Stimulated activated naive CD8-positive, alpha-beta T cell treated with anti-CD3 and anti-CD28 coated beads, Interleukin-15, Interleukin-2, amounts not matched to agents 100 ng/mL and 50 ng/mL, for 24 hours (primary cell): ENCODE measurements around the gene GALK2.
A peak's percentile ranks its signal among the peaks of the same experiment; 100 is the strongest.

Experiments used
- H3K27ac Mint-ChIP-seq: one replicate; pipeline ENCODE4 v1.8.0; 2021; ENCODE audit warnings: mild to moderate bottlenecking, mixed read lengths
- H3K27me3 Mint-ChIP-seq: one replicate; pipeline ENCODE4 v1.8.0; 2021; ENCODE audit warnings: mixed read lengths
- H3K36me3 Mint-ChIP-seq: one replicate; pipeline ENCODE4 v1.8.0; 2021; ENCODE audit warnings: low read depth, mixed read lengths
- H3K4me1 Mint-ChIP-seq: one replicate; pipeline ENCODE4 v1.8.0; 2021; ENCODE audit warnings: low read depth, mixed read lengths
- H3K4me3 Mint-ChIP-seq: one replicate; pipeline ENCODE4 v1.8.0; 2021; ENCODE audit warnings: mild to moderate bottlenecking, mixed read lengths
- H3K9me3 Mint-ChIP-seq: one replicate; pipeline ENCODE4 v1.8.0; 2021; ENCODE audit warnings: mixed read lengths

Gene GALK2

DNA sequence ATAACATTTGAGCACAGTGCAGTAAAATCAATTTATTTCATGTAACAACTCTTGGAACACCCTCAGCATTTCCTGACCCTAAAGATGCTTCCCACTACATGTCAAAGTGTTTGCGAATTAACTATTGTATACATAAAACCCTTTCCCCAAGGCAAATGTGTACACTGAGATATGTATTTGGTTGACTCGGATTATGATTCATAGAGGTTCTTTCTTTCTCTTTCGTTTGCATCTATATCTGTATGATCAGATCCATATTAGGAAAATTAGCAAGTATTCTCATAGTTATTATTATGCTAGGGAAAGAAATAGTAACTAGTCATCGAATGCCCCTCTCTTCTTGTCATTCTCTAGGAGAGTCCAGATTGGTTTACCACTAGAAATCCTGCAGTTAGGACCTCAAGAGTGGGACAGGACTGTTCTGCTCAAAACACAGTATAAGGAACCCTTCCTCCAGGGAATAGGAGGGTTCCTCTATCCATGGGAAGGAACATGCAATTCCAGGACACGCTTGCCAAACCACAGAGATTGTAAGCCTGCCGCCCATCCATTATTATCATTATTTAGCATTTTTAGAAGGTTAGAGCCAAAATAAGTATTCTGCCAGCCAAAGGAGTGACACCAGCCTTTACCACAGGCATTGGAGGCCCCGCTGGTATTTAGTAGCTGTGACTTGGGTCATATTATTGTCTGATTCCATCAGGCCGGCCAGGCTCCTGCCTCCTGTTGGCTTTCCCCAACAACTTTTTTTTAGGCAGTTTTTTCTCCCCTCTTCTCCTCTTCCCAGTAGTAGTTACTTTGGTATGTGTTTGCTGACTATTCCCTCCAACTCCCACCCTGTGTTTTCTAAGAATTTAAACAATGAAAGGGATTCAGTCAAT is 100.7 kb downstream of the GALK2 start:
- H3K9me3 Mint-ChIP-seq = no peaks in the 10 kb centered on the region
- H3K27ac Mint-ChIP-seq = no peak overlapping the region
- H3K4me1 Mint-ChIP-seq = peaks cover 6% of the 10 kb centered on the region
- no peak overlapping the region for H3K4me3 Mint-ChIP-seq
- H3K36me3 Mint-ChIP-seq = peaks cover 22% of the 10 kb centered on the region
- H3K27me3 Mint-ChIP-seq = no peaks in the 10 kb centered on the region

DNA sequence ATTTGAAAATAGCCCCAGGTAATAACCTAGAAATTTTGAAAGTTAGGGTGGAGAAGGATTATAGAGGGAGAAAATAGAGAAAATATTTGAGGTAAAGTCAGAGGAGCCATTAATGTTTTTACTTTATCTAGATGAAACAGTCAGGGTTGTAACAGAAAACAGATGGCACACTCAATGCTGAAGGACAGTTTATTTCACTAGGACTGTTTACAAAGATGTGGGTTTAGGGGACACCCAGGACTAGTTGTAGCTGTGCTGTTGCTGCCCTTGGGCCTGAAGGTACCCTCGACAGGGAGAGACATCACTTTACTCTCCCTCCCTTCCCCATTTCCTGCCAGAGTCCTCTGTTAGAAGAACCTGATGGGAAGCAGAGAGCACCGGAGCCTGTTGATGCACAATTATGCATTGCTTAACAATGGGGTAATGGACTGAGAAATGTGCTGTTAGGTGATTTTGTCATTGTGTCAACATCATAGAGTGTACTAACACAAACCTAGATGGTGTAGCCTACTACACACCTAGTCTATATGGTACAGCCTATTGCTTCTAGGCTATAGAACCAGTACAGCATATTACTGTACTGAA is 103.8 kb downstream of the GALK2 start:
- Mint-ChIP-seq H3K4me3 (no peak overlapping the region), H3K36me3 (peaks cover 10% of the 10 kb centered on the region), H3K9me3 (no peaks in the 10 kb centered on the region), H3K27me3 (no peaks in the 10 kb centered on the region), H3K27ac (no peak overlapping the region), H3K4me1 (peaks cover 6% of the 10 kb centered on the region)

DNA sequence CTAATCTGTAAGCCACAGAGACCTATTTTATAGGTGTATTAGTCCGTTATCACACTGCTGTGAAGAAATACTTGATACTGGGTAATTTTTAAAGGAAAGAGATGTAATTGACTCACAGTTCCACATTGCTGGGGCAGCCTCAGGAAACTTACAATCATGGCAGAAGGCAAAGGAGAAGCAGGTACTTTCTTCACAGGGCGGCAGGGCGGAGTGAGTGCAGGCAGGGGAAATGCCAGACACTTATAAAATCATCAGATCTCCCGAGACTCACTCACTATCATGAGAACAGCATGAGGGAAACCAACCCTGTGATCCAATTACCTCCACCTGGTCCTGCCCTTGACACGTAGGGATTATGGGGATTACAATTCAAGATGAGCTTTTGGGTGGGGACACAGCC is 108.7 kb downstream of the GALK2 start:
- Mint-ChIP-seq H3K9me3 (no peaks in the 10 kb centered on the region), H3K4me3 (no peak overlapping the region), H3K36me3 (peaks cover 34% of the 10 kb centered on the region), H3K4me1 (no peaks in the 10 kb centered on the region), H3K27me3 (no peaks in the 10 kb centered on the region), H3K27ac (no peak overlapping the region)

DNA sequence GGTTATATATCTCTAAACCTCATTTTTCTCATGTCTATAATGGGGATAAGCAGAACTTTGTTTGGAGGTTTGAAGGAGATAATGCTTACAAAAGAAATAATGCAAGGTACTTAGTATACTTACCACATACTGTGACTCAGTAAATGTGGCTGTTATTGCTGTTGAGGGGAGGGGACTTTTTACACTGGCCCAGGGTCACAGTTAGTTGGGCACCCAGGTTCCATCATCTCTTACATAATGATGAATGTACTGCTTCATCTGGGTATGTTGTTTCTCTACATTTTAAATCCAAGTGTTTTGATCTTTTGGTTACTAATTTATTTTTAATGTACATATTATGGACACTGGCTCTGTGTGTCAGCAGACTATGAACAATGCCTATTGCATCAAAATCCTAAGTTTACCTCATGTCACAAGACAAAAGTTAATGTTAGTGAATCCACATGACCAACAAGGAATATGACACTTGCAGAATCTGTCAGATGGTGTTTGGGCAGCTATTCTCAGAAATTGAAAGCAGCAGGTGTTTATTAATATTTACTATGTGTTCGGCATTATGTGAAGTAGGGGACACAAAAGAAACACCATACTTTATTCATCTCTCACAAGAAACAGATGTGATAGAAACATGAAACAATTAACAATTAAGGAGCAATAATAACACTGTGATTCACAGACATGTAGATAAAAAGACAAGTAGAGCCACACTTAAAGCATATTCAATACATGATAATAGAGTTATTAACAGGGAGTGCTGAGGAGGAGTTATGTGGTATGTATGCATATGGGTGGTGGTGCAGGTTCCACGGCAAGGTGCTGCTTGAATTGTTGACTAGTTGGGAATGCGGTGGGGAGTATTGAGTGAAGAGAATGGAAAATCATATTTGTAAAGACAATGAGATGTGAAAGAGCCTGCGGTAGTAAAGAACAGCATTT is 109.7 kb downstream of the GALK2 start:
- Mint-ChIP-seq H3K27ac (no peak overlapping the region), H3K36me3 (peaks cover 44% of the 10 kb centered on the region), H3K4me3 (no peak overlapping the region), H3K4me1 (no peaks in the 10 kb centered on the region), H3K27me3 (no peaks in the 10 kb centered on the region), H3K9me3 (no peaks in the 10 kb centered on the region)

DNA sequence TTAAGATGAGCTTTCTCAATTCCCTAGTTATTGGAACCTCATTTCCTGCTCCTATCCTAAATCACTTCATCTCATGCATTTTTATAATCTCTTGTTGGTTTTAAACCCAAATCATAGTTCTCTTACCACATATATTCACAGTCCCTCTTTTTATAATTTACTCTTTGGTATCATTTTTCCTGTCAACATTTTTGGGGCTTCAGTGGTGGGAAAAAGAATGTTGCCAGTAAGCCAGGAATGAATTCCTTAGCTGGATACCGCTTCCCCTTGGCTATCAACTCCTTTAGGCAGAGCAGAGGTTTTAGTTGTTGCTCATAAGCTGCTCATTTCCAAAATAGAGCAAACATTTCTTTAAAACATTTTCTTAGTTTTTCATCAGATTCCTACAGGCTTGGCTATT is 112.3 kb downstream of the GALK2 start:
- Mint-ChIP-seq H3K4me3 (no peak overlapping the region), H3K9me3 (peaks cover 10% of the 10 kb centered on the region), H3K4me1 (peaks cover 22% of the 10 kb centered on the region), H3K27me3 (no peaks in the 10 kb centered on the region), H3K36me3 (peaks cover 66% of the 10 kb centered on the region), H3K27ac (no peak overlapping the region)

DNA sequence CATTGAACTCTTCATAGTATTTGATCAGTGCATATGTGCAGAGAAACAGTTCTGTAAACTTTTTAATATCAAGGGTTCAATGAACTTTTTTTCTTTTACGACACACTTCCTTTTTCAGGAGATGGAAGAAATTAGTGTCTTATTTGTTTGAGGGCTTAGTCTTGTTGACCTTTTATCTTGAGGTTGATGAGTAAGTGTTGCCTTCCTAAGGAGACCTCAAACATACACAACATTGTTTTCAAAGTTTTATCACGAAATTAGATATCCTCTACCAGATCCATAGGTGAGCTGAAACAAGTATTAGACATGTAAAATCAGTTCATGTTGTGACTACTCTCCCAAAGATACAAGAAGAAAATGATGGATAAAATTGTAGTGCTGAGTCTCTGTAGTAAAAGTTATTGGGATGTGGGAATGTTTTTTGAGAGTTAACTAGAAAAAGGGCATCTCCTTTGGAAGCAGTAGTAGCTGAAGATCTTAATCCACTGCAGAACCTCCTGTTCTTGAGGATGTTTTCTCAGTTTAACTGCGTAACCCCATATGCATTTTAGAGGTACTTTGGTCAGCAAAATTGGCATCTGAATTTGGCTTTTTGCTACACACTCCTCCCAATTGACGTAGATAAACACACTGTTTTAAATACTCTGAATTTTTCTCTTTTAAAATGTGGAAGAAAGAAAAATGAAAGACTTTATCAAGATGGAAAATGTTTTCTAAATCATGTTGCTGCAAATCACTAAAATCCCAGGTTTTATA is 116.8 kb downstream of the GALK2 start:
- Mint-ChIP-seq H3K36me3 (peaks cover 75% of the 10 kb centered on the region), H3K4me3 (peak overlapping the region; percentile 38), H3K4me1 (peaks cover 38% of the 10 kb centered on the region), H3K9me3 (peaks cover 10% of the 10 kb centered on the region), H3K27me3 (no peaks in the 10 kb centered on the region), H3K27ac (peak overlapping the region; percentile 79)

DNA sequence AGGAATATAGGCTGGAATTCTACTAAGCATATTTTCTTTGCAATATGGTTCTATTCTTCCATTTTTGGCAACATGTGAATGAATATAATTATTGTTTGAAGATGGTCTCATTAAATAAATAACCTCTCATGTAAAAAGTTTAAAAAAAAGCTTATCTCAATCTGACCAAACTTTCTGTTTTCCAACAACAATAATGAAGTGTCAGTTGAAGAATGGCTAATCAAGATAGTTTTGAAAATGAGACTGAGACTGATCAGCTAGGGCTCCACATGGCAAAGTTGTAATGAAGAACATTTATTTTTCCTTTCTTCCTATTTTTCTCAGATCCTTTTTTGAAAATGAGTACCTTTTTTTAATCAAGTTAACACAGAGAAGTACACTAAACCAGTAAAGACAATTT is 117.4 kb downstream of the GALK2 start:
- Mint-ChIP-seq H3K4me1 (peaks cover 38% of the 10 kb centered on the region), H3K9me3 (peaks cover 10% of the 10 kb centered on the region), H3K27ac (peak overlapping the region; percentile 76), H3K36me3 (peaks cover 74% of the 10 kb centered on the region), H3K4me3 (no peak overlapping the region), H3K27me3 (no peaks in the 10 kb centered on the region)

DNA sequence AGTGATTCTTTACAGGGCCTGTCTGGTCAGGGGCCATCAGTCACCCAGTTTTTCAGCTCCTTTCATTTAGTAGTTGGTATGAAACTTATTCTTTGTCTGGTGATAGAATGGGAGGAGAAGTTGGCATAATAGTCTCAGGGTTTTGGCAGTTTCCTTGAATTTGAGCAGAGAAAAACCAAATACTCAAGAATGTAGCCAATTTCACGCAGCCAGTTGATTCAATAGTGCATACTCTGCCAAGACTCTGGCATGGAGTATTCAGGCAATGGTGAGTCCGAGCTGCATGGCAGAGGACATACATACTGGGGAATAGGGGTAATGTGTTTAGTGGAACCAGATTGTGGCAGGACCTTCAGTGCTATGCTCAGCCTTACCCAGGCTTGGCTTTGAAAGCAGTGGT is 118.3 kb downstream of the GALK2 start:
- Mint-ChIP-seq H3K36me3 (peaks cover 71% of the 10 kb centered on the region), H3K9me3 (peaks cover 10% of the 10 kb centered on the region), H3K4me3 (no peak overlapping the region), H3K27ac (peak overlapping the region; percentile 22), H3K27me3 (no peaks in the 10 kb centered on the region), H3K4me1 (peaks cover 38% of the 10 kb centered on the region)

DNA sequence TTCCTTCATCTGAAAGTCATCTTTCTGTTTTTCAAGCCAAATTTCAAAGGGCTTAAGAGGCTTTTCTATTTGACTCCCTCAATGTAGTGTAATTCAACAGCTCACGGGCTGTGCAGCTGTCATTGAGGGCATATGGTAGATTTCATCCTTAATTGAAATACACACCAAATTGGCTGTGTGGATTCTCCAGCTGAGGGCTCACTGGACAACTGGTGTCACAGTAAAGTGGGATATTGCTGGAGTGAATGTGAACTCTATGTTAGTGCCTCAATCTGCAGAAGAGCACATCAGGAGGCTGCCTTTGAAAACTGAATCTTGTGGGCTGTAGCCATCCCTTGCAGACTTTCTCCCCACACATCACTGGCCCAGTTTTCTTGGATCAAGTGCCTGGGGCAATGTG is 120.1 kb downstream of the GALK2 start:
- peaks cover 8% of the 10 kb centered on the region for H3K9me3 Mint-ChIP-seq
- peaks cover 69% of the 10 kb centered on the region for H3K36me3 Mint-ChIP-seq
- no peak overlapping the region for H3K4me3 Mint-ChIP-seq
- no peaks in the 10 kb centered on the region for H3K27me3 Mint-ChIP-seq
- no peak overlapping the region for H3K27ac Mint-ChIP-seq
- peaks cover 37% of the 10 kb centered on the region for H3K4me1 Mint-ChIP-seq

DNA sequence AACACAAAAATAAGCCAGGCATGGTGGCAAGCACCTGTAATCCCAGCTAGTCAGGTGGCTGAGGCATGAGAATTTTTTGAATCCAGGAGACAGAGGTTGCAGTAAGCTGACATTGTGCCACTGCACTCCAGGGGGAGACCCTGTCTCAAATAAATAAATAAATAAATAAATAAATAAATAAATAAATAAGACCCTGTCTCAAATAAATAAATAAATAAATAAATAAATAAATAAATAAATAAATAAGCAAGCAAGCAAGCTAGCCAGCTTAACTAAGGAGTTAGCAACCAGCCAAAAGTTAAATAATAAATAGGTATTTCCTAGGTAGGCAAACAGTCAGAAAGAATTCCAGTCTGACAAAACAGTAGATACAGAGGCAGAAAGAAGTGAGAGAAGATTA is 123.9 kb downstream of the GALK2 start:
- H3K27ac Mint-ChIP-seq = no peak overlapping the region
- peaks cover 2% of the 10 kb centered on the region for H3K4me1 Mint-ChIP-seq
- H3K9me3 Mint-ChIP-seq = no peaks in the 10 kb centered on the region
- H3K27me3 Mint-ChIP-seq = no peaks in the 10 kb centered on the region
- peaks cover 73% of the 10 kb centered on the region for H3K36me3 Mint-ChIP-seq
- H3K4me3 Mint-ChIP-seq = no peak overlapping the region

DNA sequence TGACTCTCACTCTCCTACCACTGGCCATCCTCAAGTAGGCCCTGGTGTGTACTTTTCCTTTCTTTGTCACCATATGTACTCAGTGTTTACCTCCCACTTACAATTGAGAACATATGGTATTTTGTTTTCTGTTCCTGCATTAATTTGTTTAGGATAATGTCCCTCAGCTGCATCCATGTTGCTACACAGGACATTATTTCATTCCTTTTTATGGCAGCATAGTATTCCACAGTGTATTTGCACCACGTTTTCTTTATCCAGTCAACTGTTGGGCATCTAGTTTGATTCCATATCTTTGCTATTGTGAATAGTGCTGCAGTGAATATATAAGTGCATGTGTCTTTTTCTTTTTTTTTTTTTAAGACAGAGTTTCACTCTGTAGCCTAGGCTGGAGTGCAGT is 126.2 kb downstream of the GALK2 start:
- H3K36me3 Mint-ChIP-seq = peaks cover 85% of the 10 kb centered on the region
- no peaks in the 10 kb centered on the region for H3K27me3 Mint-ChIP-seq
- H3K27ac Mint-ChIP-seq = no peak overlapping the region
- no peak overlapping the region for H3K4me3 Mint-ChIP-seq
- no peaks in the 10 kb centered on the region for H3K9me3 Mint-ChIP-seq
- H3K4me1 Mint-ChIP-seq = no peaks in the 10 kb centered on the region

DNA sequence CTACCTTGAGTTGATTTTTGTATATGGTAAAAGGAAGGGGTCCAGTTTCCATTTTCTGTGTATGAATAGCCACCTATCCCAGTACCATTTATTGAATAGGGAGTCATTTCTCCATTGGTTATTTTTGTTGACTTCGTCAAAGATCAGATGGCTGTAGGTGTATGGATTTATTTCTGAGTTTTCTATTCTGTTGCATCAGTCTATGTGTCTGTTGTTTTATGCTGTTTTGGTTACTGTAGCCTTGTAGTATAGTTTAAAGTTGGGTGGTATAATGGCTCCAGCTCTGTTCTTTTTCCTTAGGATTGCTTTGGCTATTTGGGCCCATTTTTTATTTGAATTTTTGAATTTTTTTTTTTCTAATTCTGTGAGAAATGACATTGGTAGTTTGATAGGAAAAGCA is 127.5 kb downstream of the GALK2 start:
- Mint-ChIP-seq H3K27ac (no peak overlapping the region), H3K27me3 (no peaks in the 10 kb centered on the region), H3K36me3 (peaks cover 85% of the 10 kb centered on the region), H3K9me3 (no peaks in the 10 kb centered on the region), H3K4me3 (no peak overlapping the region), H3K4me1 (no peaks in the 10 kb centered on the region)

DNA sequence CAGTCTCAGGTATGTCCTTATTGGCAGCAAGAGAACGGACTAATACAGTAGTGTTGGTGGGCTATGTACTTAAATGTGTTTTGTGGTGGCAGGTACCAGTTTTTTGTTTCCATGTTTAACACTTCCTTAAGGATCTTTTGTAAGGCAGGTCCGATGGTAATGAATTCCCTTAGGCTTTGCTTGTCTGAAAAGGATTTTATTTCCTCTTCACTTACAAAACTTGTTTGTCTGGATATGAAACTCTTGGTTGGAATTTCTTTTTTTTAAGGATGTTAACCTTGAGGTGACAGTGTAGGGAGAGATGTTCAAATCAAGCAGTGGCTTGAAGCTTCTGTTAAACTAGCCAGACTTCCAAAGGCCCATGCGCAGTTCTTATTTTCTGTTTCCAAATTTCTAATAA is 130.8 kb downstream of the GALK2 start:
- Mint-ChIP-seq H3K4me3 (no peak overlapping the region), H3K36me3 (peaks cover 76% of the 10 kb centered on the region), H3K4me1 (no peaks in the 10 kb centered on the region), H3K27ac (no peak overlapping the region), H3K27me3 (no peaks in the 10 kb centered on the region), H3K9me3 (no peaks in the 10 kb centered on the region)

DNA sequence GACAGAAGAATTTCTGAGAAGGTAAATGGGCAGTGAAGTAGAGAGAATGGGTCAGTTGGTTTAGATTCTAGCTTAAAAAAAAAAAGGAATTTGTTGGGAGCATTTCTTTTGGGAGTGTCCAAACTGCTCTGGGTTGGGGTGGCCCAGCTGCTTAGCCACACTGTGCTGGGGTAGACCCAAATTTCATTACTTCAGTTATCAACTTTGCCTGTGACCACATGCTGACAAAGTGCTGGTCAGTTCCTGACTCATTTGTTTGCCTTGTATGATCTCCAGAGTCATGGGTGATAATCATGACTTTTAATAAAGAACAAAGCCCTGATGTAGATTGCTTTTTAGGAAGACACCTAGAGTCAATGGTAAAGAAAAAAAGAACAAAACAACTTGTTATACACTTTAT is 131.5 kb downstream of the GALK2 start:
- Mint-ChIP-seq H3K4me1 (no peaks in the 10 kb centered on the region), H3K9me3 (no peaks in the 10 kb centered on the region), H3K4me3 (no peak overlapping the region), H3K36me3 (peaks cover 70% of the 10 kb centered on the region), H3K27me3 (no peaks in the 10 kb centered on the region), H3K27ac (no peak overlapping the region)
